Stimulated activated effector memory CD8-positive, alpha-beta T cell treated with anti-CD3 and anti-CD28 coated beads, Interleukin-12 subunit alpha, Interleukin-12 subunit beta, amount 100 ng/mL, for 72 hours (primary cell): Measurements from ENCODE around the gene KCTD11.
"Not testable (repeated sequence)": the region's sequence is repeated elsewhere in the genome, so short reads cannot be mapped to it uniquely, and the experiment has no call there.

Experiments
- ATAC-seq: fragments of 150-1000 bp; cut with Tn5 transposase; 2 replicates; pipeline ENCODE4 v1.10.0; 2021
- DNase-seq, 2 donors: peaks; one replicate each; pipeline ENCODE4 v3.0.0; 2021 to 2022; ENCODE audit warnings: low spot score in 2 of 2
- H3K27ac Mint-ChIP-seq: one replicate; pipeline ENCODE4 v1.8.0; 2022; ENCODE audit warnings: mild to moderate bottlenecking, mixed read lengths
- H3K36me3 Mint-ChIP-seq: one replicate; pipeline ENCODE4 v1.8.0; 2022; ENCODE audit warnings: mild to moderate bottlenecking, mixed read lengths
- H3K4me1 Mint-ChIP-seq: one replicate; pipeline ENCODE4 v1.8.0; 2022; ENCODE audit warnings: mixed read lengths
- H3K4me3 Mint-ChIP-seq: one replicate; pipeline ENCODE4 v1.8.0; 2022; ENCODE audit warnings: mild to moderate bottlenecking, mixed read lengths
- H3K9me3 Mint-ChIP-seq: one replicate; pipeline ENCODE4 v1.8.0; 2022; ENCODE audit warnings: mixed read lengths

KCTD11 gene

GRCh38 chr17:7329997-7330637, 21.8 kb upstream of the KCTD11 start:
- Mint-ChIP-seq H3K36me3 (peaks cover 27% of the 10 kb centered on the region), H3K4me3 (peak overlapping the region; percentile 88), H3K27ac (peak overlapping the region; percentile 95), H3K9me3 (no peaks in the 10 kb centered on the region), H3K4me1 (peaks cover 58% of the 10 kb centered on the region)
- DNase-seq (peak; percentile 70 to 92), ATAC-seq (peak; percentile 80)

- peak overlapping the region; percentile 88 for H3K4me3 Mint-ChIP-seq
- H3K27ac Mint-ChIP-seq, result peak overlapping the region; percentile 95
- no peaks in the 10 kb centered on the region for H3K9me3 Mint-ChIP-seq
- ATAC-seq, result no peak
- peaks cover 22% of the 10 kb centered on the region for H3K36me3 Mint-ChIP-seq
- DNase-seq, result no peak
- H3K4me1 Mint-ChIP-seq, result peaks cover 63% of the 10 kb centered on the region
Measured at GRCh38 chr17:7330638-7331015, 21.3 kb upstream of the KCTD11 start.

DNA sequence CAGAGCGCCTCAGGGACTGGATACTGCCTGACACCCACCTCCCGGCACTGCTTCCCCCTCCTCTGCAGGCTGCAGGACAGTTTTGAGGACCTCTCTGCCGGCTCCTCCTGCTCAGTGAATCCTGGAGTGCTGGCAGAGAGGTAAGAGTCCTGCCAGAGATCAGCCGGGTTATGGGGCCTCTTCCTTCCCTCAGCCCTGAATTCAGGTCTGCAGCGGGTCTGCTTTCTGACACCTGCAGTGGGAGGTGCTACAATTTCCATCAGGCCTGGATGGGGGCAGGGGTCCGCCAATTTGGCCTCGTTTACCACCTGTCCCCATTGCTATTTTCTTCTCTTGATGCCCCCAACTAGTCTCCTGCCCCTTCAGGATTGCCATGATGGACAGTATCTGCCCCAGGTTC, 19.9 kb upstream of the KCTD11 start:
- ATAC-seq (no peak), DNase-seq (no peak)
- peak overlapping the region; percentile 66 for H3K27ac Mint-ChIP-seq
- no peaks in the 10 kb centered on the region for H3K9me3 Mint-ChIP-seq
- peaks cover 68% of the 10 kb centered on the region for H3K4me1 Mint-ChIP-seq
- peaks cover 16% of the 10 kb centered on the region for H3K36me3 Mint-ChIP-seq
- peak overlapping the region; percentile 28 for H3K4me3 Mint-ChIP-seq

DNA sequence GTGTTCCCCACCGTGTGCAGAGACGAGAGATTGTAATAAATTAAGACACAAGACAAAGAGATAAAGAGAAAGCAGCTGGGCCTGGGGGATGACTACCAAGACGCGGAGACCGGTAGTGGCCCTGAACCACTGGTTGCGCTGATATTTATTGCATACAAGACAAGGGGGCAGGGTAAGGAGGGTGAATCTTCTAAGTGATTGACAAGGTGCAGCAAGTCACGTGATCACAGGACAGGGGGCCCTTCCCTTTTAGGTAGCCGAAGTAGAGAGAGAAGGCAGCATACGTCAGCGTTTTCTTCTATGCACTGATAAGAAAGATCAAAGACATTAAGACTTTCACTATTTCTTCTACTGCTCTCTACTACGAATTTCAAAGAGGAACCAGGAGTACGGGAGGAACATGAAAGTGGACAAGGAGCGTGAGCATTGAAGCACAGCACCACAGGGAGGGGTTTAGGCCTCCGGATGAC, 19.3 kb upstream of the KCTD11 start:
- Mint-ChIP-seq H3K4me3 (peak overlapping the region; percentile 28), H3K4me1 (peaks cover 68% of the 10 kb centered on the region), H3K36me3 (peaks cover 20% of the 10 kb centered on the region), H3K27ac (peak overlapping the region; percentile 66)
- H3K9me3 Mint-ChIP-seq, ATAC-seq, DNase-seq: not testable (repeated sequence)

- H3K4me1 Mint-ChIP-seq, result peaks cover 67% of the 10 kb centered on the region
- peak overlapping the region; percentile 94 for H3K4me3 Mint-ChIP-seq
- no peak for DNase-seq
- H3K9me3 Mint-ChIP-seq, result no peaks in the 10 kb centered on the region
- peak overlapping the region; percentile 96 for H3K27ac Mint-ChIP-seq
- ATAC-seq, result no peak
- peaks cover 34% of the 10 kb centered on the region for H3K36me3 Mint-ChIP-seq
Measured at GRCh38 chr17:7334938-7335538, 16.9 kb upstream of the KCTD11 start.

DNA sequence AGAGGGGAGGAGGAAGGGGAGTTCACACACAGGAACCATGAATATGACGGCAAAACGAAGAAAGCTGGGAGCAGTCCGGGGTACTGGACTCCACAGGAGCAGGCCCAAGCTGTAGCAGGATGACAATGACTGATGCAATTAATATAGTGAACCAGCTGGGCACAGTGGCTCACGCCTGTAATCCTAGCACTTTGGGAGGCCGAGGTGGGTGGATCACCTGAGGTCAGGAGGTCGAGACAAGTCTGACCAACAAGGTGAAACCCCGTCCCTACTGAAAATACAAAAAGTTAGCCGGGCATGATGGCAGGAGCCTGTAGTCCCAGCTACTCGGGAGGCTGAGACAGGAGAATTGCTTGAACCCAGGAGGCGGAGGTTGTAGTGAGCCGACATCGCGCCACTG, 16.2 kb upstream of the KCTD11 start:
- H3K4me1 Mint-ChIP-seq, result peaks cover 65% of the 10 kb centered on the region
- H3K36me3 Mint-ChIP-seq, result peaks cover 39% of the 10 kb centered on the region
- peak overlapping the region; percentile 94 for H3K4me3 Mint-ChIP-seq
- not testable (repeated sequence) for ATAC-seq, H3K9me3 Mint-ChIP-seq, DNase-seq
- peak overlapping the region; percentile 96 for H3K27ac Mint-ChIP-seq

GRCh38 chr17:7336240-7337175, 15.5 kb upstream of the KCTD11 start, which contains the start of gene ACAP1:
ACAP1 (plus strand) TSS chr17:7336529; CDS start chr17:7336735, 206 bp downstream.
- Mint-ChIP-seq H3K36me3 (peaks cover 47% of the 10 kb centered on the region), H3K27ac (peak within 1 kb of the TSS; percentile 96), H3K9me3 (no peaks in the 10 kb centered on the region), H3K4me1 (peaks cover 65% of the 10 kb centered on the region), H3K4me3 (peak within 1 kb of the TSS; percentile 94)
- peak; percentile 95 for ATAC-seq
- DNase-seq, result peak; percentile 47 to 85

- H3K9me3 Mint-ChIP-seq, ATAC-seq, DNase-seq: not testable (repeated sequence)
- Mint-ChIP-seq H3K4me3 (peak overlapping the region; percentile 94), H3K27ac (peak overlapping the region; percentile 96), H3K36me3 (peaks cover 57% of the 10 kb centered on the region), H3K4me1 (peaks cover 61% of the 10 kb centered on the region)
Measured at GRCh38 chr17:7337600-7337999, 14.4 kb upstream of the KCTD11 start.

DNA sequence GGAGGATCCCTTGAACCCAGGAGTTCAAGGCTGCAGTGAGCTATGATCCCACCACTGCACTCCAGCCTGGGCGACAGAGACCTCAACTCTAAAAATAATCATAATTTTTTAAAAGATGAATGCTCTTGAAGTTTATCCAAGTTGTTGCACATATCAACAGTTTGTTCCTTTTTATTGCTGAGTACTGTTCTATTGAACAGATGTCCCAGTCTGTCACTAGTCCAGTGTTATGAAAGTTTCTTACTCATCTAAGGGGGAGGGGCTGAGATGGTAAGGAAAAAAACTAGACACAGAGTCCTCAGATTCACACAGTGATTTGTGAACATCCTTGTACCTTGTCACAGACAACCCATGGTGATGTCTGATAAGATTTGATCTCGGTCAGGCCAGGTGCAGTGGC, 11.8 kb upstream of the KCTD11 start:
- DNase-seq (no peak), ATAC-seq (no peak)
- Mint-ChIP-seq H3K9me3 (no peaks in the 10 kb centered on the region), H3K27ac (peak overlapping the region; percentile 36), H3K4me3 (peak overlapping the region; percentile 18), H3K36me3 (peaks cover 83% of the 10 kb centered on the region), H3K4me1 (peaks cover 63% of the 10 kb centered on the region)

DNA sequence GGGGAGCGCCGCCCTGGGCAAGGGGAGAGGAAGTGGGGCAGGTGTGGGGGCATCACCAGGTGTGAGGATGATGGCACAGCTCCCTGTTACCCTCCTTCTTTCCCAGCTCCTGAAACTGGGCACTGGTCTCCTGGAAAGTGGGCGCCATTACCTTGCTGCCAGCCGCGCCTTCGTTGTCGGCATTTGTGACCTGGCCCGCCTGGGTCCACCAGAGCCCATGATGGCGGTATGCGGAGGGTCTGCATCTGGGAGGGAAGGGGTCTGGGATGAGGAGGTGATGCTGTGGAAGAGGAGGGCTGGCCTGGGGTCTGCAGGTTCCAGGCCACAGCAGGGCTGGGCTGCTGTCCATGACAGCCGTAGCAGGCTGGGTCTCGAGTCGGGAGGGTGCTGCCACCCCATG, 10.1 kb upstream of the KCTD11 start:
- H3K4me1 Mint-ChIP-seq, result peaks cover 53% of the 10 kb centered on the region
- DNase-seq (no peak), ATAC-seq (no peak)
- peak overlapping the region; percentile 36 for H3K27ac Mint-ChIP-seq
- no peak overlapping the region for H3K4me3 Mint-ChIP-seq
- H3K9me3 Mint-ChIP-seq, result no peaks in the 10 kb centered on the region
- peaks cover 100% of the 10 kb centered on the region for H3K36me3 Mint-ChIP-seq

- Mint-ChIP-seq H3K4me3 (no peak overlapping the region), H3K9me3 (no peaks in the 10 kb centered on the region), H3K27ac (peak overlapping the region; percentile 60), H3K36me3 (peaks cover 100% of the 10 kb centered on the region), H3K4me1 (peaks cover 53% of the 10 kb centered on the region)
- no peak for ATAC-seq
- DNase-seq, result no peak
Measured at GRCh38 chr17:7343250-7343649, 8.7 kb upstream of the KCTD11 start.

GRCh38 chr17:7346761-7347614, 5.0 kb upstream of the KCTD11 start:
- Mint-ChIP-seq H3K27ac (peak overlapping the region; percentile 90), H3K4me1 (peaks cover 61% of the 10 kb centered on the region), H3K9me3 (no peaks in the 10 kb centered on the region), H3K36me3 (peaks cover 97% of the 10 kb centered on the region), H3K4me3 (no peak overlapping the region)
- DNase-seq (no peak), ATAC-seq (no peak)

DNA sequence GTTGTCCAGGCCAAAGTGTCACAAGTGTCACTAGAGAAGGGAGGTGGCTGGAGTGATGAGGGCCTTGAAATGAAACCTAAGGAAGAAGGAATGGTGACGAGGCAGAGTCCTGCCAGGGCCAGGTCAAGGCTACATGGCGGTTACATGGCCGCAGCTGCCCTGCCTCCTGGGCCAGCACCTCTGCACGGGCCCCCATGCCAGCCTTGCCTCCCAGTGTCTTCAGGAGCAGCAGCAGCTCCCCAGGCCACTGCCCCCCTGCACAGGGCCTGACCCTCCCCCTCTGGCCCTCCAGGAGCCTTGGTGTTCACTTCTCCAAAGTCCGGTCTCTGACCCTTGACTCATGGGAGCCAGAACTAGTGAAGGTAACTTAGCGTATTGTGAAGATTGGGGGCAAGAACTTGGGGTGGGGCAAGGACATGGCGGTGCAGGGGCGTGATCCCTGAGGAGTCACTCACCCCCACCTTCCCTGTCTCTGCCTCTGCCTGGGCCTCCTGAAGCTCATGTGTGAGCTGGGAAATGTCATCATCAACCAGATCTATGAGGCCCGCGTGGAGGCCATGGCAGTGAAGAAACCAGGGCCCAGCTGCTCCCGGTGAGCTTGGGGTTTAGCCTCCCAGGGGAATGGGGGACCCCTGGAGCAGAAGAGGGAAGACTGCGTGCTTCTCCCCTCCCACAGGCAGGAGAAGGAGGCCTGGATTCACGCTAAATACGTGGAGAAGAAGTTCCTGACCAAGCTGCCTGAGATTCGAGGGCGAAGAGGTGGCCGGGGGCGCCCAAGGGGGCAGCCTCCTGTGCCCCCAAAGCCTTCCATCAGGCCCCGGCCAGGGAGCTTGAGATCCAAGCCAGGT, 4.1 kb upstream of the KCTD11 start:
- DNase-seq (no peak), ATAC-seq (no peak)
- H3K9me3 Mint-ChIP-seq, result no peaks in the 10 kb centered on the region
- H3K27ac Mint-ChIP-seq, result peak overlapping the region; percentile 90
- peaks cover 97% of the 10 kb centered on the region for H3K36me3 Mint-ChIP-seq
- peaks cover 68% of the 10 kb centered on the region for H3K4me1 Mint-ChIP-seq
- H3K4me3 Mint-ChIP-seq, result no peak overlapping the region
